Activated naive CD4-positive, alpha-beta T cell treated with anti-CD3 and anti-CD28 coated beads, Interleukin-2, amount 10 ng/mL, durations not matched to agents 7 days and 5 days (primary cell): ENCODE measurements around the gene GPR152.
A peak's percentile ranks its signal among the peaks of the same experiment; 100 is the strongest.

ENCODE experiments used
- CTCF ChIA-PET: fragments of 350-600 bp; sonication (Branson Sonifier 250); formaldehyde crosslinking; loops from one replicate; lab custom pipeline; 2021; ENCODE audit warnings: antibody characterized with exemption; lab: Charles Lee
- DNase-seq: peaks from one replicate; pipeline ENCODE4 v3.0.0-alpha.2; 2020
- H3K27ac Mint-ChIP-seq: one replicate; pipeline ENCODE4 v1.8.0; 2021; ENCODE audit warnings: mild to moderate bottlenecking, moderate library complexity, mixed read lengths
- H3K27me3 Mint-ChIP-seq: one replicate; pipeline ENCODE4 v1.8.0; 2021; ENCODE audit warnings: mild to moderate bottlenecking, mixed read lengths
- H3K36me3 Mint-ChIP-seq: one replicate; pipeline ENCODE4 v1.8.0; 2021; ENCODE audit warnings: mixed read lengths
- H3K4me1 Mint-ChIP-seq: one replicate; pipeline ENCODE4 v1.8.0; 2021; ENCODE audit warnings: mixed read lengths
- H3K4me3 Mint-ChIP-seq: one replicate; pipeline ENCODE4 v1.8.0; 2021; ENCODE audit warnings: mild to moderate bottlenecking, moderate library complexity, mixed read lengths
- H3K9me3 Mint-ChIP-seq: one replicate; pipeline ENCODE4 v1.8.0; 2021; ENCODE audit warnings: mixed read lengths

GPR152 gene

DNA sequence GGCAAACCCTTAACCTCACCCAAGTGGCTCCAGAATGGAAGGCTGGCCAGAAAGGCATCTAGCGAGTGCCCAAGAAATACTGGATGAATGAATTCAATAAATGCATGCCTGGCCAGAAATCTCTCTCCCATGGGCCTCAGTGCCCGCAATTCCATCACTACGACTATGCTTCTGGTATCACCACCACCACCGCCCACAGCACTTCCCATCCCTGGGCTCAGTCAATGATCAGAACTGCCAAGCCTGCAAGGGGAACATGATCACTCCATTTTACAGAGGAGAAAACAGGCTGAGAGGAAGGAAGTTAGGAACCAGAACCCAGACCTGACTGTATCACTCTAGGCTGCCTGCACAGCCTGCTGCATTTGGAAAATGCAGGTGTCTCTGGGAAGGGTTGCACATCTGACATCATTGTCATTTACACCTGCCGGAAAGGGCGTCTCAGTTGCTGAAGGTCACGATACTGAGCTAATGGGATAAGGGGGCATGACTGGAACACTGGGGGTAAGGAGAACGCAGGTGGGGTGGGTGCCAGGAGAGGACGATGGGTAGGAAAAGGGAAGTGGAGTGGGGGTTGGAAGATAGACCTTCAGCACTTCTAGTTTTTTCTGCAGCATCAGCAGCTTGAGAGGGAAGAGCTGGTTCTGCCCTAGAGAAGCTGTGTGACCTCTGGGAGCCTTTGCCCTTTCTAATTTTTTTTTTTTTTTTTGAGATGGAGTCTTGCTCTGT, 3.2 kb downstream of the GPR152 start:
- H3K4me3 Mint-ChIP-seq, result no peak overlapping the region
- peak overlapping the region; percentile 25 for H3K27ac Mint-ChIP-seq
- no peaks in the 10 kb centered on the region for H3K9me3 Mint-ChIP-seq
- H3K4me1 Mint-ChIP-seq, result peaks cover 49% of the 10 kb centered on the region
- H3K36me3 Mint-ChIP-seq, result peaks cover 2% of the 10 kb centered on the region
- H3K27me3 Mint-ChIP-seq, result peaks cover 30% of the 10 kb centered on the region
- DNase-seq, result no peak
- CTCF ChIA-PET, result no interaction called here

GRCh38 chr11:67448220-67448609, 4.3 kb downstream of the GPR152 start:
- no peaks in the 10 kb centered on the region for H3K9me3 Mint-ChIP-seq
- H3K36me3 Mint-ChIP-seq, result peaks cover 2% of the 10 kb centered on the region
- H3K4me1 Mint-ChIP-seq, result peaks cover 55% of the 10 kb centered on the region
- peak overlapping the region; percentile 12 for H3K4me3 Mint-ChIP-seq
- DNase-seq, result no peak
- H3K27ac Mint-ChIP-seq, result peak overlapping the region; percentile 69
- CTCF ChIA-PET, result interaction anchor here (1.6 kb wide), 1 partner anchor 9 kb away, joined by 7 read pairs; no protein-coding TSS in a partner anchor
- H3K27me3 Mint-ChIP-seq, result peaks cover 30% of the 10 kb centered on the region

- no peak for DNase-seq
- H3K36me3 Mint-ChIP-seq, result peaks cover 7% of the 10 kb centered on the region
Observed at GRCh38 chr11:67445515-67445914, 7.0 kb downstream of the GPR152 start.

DNA sequence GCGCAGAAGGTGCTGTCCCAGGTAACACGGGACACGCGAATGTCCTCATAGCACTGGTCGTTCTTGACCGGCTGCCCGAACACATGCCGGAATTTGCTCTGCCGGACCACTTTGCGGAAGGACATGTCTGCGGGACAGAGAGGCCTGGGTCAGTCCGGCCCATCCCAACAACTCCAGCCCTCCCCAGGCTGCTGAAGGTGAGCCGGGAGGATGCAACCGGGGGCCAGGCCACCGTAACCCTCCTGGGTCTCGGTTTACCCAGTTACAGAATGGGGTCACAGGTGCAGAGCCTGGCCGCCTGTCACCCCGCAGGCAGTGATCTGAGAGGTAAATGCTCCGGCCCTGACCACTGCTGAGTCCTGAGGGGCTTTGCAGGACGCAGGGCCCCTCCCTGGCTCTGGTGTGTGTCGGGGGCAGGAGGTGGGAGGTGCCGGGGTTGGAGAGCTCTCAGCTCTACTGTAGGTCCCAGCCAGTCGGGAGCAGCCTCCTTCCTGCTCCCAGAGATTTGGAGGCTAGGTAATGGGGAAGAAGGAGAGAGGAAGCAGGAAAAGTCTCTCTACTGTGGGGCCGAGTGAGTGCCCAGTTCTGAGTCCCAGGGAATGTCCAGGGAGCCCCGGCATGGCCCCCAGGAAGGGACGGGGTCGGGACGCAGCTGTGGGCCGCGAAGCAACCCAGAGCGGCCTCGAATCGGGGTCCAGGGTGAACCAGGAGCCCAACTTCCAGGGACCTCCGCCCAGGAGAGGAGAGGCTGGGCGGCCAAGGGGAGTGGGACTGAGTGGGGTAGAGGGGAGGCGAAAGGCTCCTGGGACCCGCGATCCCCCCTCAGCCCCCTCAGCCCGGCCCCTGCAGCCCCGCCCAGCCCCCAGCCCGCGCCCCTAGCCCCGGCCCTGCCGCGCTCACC, 9.8 kb downstream of the GPR152 start:
- DNase-seq, result no peak
- Mint-ChIP-seq H3K4me1 (peaks cover 79% of the 10 kb centered on the region), H3K36me3 (peaks cover 23% of the 10 kb centered on the region), H3K27me3 (no peaks in the 10 kb centered on the region), H3K4me3 (peak overlapping the region; percentile 46), H3K9me3 (no peaks in the 10 kb centered on the region), H3K27ac (peak overlapping the region; percentile 86)
- CTCF ChIA-PET, result no interaction called here

More at GRCh38 chr11:67445515-67445914, 7.0 kb downstream of the GPR152 start:
- no peaks in the 10 kb centered on the region for H3K9me3 Mint-ChIP-seq
- CTCF ChIA-PET, result interaction anchor here (0.7 kb wide), 1 partner anchor 116 kb away, joined by 3 read pairs; no protein-coding TSS in a partner anchor
- peaks cover 79% of the 10 kb centered on the region for H3K4me1 Mint-ChIP-seq
- peaks cover 17% of the 10 kb centered on the region for H3K27me3 Mint-ChIP-seq
- H3K4me3 Mint-ChIP-seq, result peak overlapping the region; percentile 73
- peak overlapping the region; percentile 90 for H3K27ac Mint-ChIP-seq

GRCh38 chr11:67441731-67442351, 10.7 kb downstream of the GPR152 start:
- CTCF ChIA-PET, result interaction anchor here (6.3 kb wide), 1 partner anchor 40 kb away, joined by 36 read pairs; the partner anchor contains the start of genes PPP1CA and TBC1D10C
- Mint-ChIP-seq H3K4me1 (peaks cover 70% of the 10 kb centered on the region), H3K9me3 (no peaks in the 10 kb centered on the region), H3K4me3 (peak overlapping the region; percentile 46), H3K27me3 (peaks cover 4% of the 10 kb centered on the region), H3K36me3 (peaks cover 29% of the 10 kb centered on the region), H3K27ac (peak overlapping the region; percentile 86)
- DNase-seq, result no peak

- Mint-ChIP-seq H3K9me3 (no peaks in the 10 kb centered on the region), H3K27ac (peak overlapping the region; percentile 72), H3K4me3 (peak overlapping the region; percentile 100), H3K36me3 (peaks cover 35% of the 10 kb centered on the region), H3K4me1 (peaks cover 67% of the 10 kb centered on the region), H3K27me3 (peaks cover 4% of the 10 kb centered on the region)
- DNase-seq, result no peak
- CTCF ChIA-PET, result interaction anchor here (0.7 to 6.3 kb wide), 2 partner anchors 27 to 39 kb away, joined by 3 to 36 read pairs; partner anchors contain the start of genes PPP1CA and TBC1D10C
Observed at GRCh38 chr11:67441098-67441563, 11.4 kb downstream of the GPR152 start.

GRCh38 chr11:67440229-67441097, 12.1 kb downstream of the GPR152 start:
- peak; percentile 70 for DNase-seq
- H3K9me3 Mint-ChIP-seq, result no peaks in the 10 kb centered on the region
- peaks cover 65% of the 10 kb centered on the region for H3K4me1 Mint-ChIP-seq
- H3K4me3 Mint-ChIP-seq, result peak overlapping the region; percentile 100
- peaks cover 40% of the 10 kb centered on the region for H3K36me3 Mint-ChIP-seq
- CTCF ChIA-PET, result interaction anchor here (0.7 to 6.3 kb wide), 3 partner anchors 28 to 44 kb away, joined by 3 to 36 read pairs (median 5); partner anchors contain the start of genes PPP1CA and TBC1D10C
- peak overlapping the region; percentile 97 for H3K27ac Mint-ChIP-seq
- peaks cover 4% of the 10 kb centered on the region for H3K27me3 Mint-ChIP-seq

- Mint-ChIP-seq H3K27me3 (peaks cover 4% of the 10 kb centered on the region), H3K36me3 (peaks cover 44% of the 10 kb centered on the region), H3K4me1 (peaks cover 62% of the 10 kb centered on the region), H3K4me3 (peak overlapping the region; percentile 100), H3K27ac (peak overlapping the region; percentile 97), H3K9me3 (no peaks in the 10 kb centered on the region)
- DNase-seq, result peak; percentile 70
- CTCF ChIA-PET, result interaction anchor here (0.7 to 6.3 kb wide), 12 partner anchors 8 to 88 kb away, joined by 3 to 36 read pairs (median 4); partner anchors contain the start of genes PPP1CA and TBC1D10C
Observed at GRCh38 chr11:67439321-67440228, 13.0 kb downstream of the GPR152 start.

GRCh38 chr11:67438158-67438902, 14.2 kb downstream of the GPR152 start:
- H3K4me3 Mint-ChIP-seq, result peak overlapping the region; percentile 100
- peaks cover 48% of the 10 kb centered on the region for H3K36me3 Mint-ChIP-seq
- H3K9me3 Mint-ChIP-seq, result no peaks in the 10 kb centered on the region
- peaks cover 4% of the 10 kb centered on the region for H3K27me3 Mint-ChIP-seq
- peak overlapping the region; percentile 97 for H3K27ac Mint-ChIP-seq
- CTCF ChIA-PET, result interaction anchor here (0.6 to 6.3 kb wide), 18 partner anchors 9 to 87 kb away, joined by 3 to 36 read pairs (median 4); partner anchors contain the start of genes CDK2AP2, PPP1CA and TBC1D10C
- peaks cover 64% of the 10 kb centered on the region for H3K4me1 Mint-ChIP-seq
- peak; percentile 90 for DNase-seq

- DNase-seq, result no peak
- Mint-ChIP-seq H3K36me3 (peaks cover 48% of the 10 kb centered on the region), H3K27ac (peak overlapping the region; percentile 97), H3K4me3 (peak overlapping the region; percentile 100), H3K27me3 (peaks cover 4% of the 10 kb centered on the region), H3K4me1 (peaks cover 66% of the 10 kb centered on the region), H3K9me3 (no peaks in the 10 kb centered on the region)
- CTCF ChIA-PET, result interaction anchor here (0.6 to 6.3 kb wide), 14 partner anchors 9 to 70 kb away, joined by 3 to 36 read pairs (median 4); partner anchors contain the start of genes CDK2AP2, PPP1CA, RPS6KB2 and TBC1D10C
Observed at GRCh38 chr11:67437809-67438157, 14.7 kb downstream of the GPR152 start.

GRCh38 chr11:67437082-67437808, 15.3 kb downstream of the GPR152 start, which contains the start of gene PTPRCAP:
Gene PTPRCAP (minus strand): TSS chr11:67437682. CDS start chr11:67437619, 63 bp downstream.
- Mint-ChIP-seq H3K9me3 (no peaks in the 10 kb centered on the region), H3K4me1 (peaks cover 65% of the 10 kb centered on the region), H3K27me3 (peaks cover 4% of the 10 kb centered on the region), H3K27ac (peak within 1 kb of the TSS; percentile 97), H3K4me3 (peak within 1 kb of the TSS; percentile 100), H3K36me3 (peaks cover 51% of the 10 kb centered on the region)
- peak; percentile 88 for DNase-seq
- CTCF ChIA-PET, result interaction anchor here (0.6 to 6.3 kb wide), 10 partner anchors 8 to 51 kb away, joined by 3 to 36 read pairs (median 5); partner anchors contain the start of genes PPP1CA, RPS6KB2 and TBC1D10C
